GM18505 (cell line): ENCODE measurements around the gene PTPRN2.

Experiments used
- ATAC-seq: cut with Tn5 transposase; IDR thresholded peaks from one replicate; pipeline ENCODE4 v1.9.1; 2021; ENCODE audit not compliant: unreplicated experiment
- POLR2A ChIP-seq: IDR thresholded peaks from 4 replicates; pipeline ENCODE4 v1.6.1; 2011; ENCODE audit warnings: borderline replicate concordance; ENCODE audit not compliant: insufficient read depth, insufficient read length; ENCODE audit errors: extremely low read depth

Gene PTPRN2

GRCh38 chr7:157723205-157723604 lies 864.4 kb downstream of the PTPRN2 start:
- no peak for ATAC-seq

GRCh38 chr7:157722137-157723060 lies 865.2 kb downstream of the PTPRN2 start:
- TF ChIP-seq POLR2A = no peak
- ATAC-seq = no peak

More at GRCh38 chr7:157723205-157723604, 864.4 kb downstream of the PTPRN2 start:
- TF ChIP-seq POLR2A = no peak

GRCh38 chr7:157721468-157722136 lies 866.0 kb downstream of the PTPRN2 start:
- TF ChIP-seq POLR2A = no peak
- no peak for ATAC-seq

GRCh38 chr7:157719705-157720655 lies 867.6 kb downstream of the PTPRN2 start:
- ATAC-seq = no peak
- no peak for TF ChIP-seq POLR2A

GRCh38 chr7:157719008-157719682 lies 868.5 kb downstream of the PTPRN2 start:
- no peak for TF ChIP-seq POLR2A

GRCh38 chr7:157718303-157719007 lies 869.2 kb downstream of the PTPRN2 start:
- no peak for ATAC-seq

More at GRCh38 chr7:157719008-157719682, 868.5 kb downstream of the PTPRN2 start:
- ATAC-seq = no peak

GRCh38 chr7:157717211-157718174 lies 870.1 kb downstream of the PTPRN2 start:
- no peak for TF ChIP-seq POLR2A
- no peak for ATAC-seq

More at GRCh38 chr7:157718303-157719007, 869.2 kb downstream of the PTPRN2 start:
- TF ChIP-seq POLR2A = no peak

GRCh38 chr7:157715938-157716280 lies 871.7 kb downstream of the PTPRN2 start:
- no peak for ATAC-seq
- no peak for TF ChIP-seq POLR2A

GRCh38 chr7:157715071-157715937 lies 872.3 kb downstream of the PTPRN2 start:
- no peak for ATAC-seq
- no peak for TF ChIP-seq POLR2A
